Psoas muscle (tissue), 8 donors: ENCODE measurements around the gene CDH4. TPM values are rescaled to one million over a fixed set of nuclear protein-coding genes. Genes with fewer than 3 reads are reported as not detected.

ENCODE experiments used
- ATAC-seq, 4 donors: fragments of 200-7000 bp; cut with Tn5 transposase; one replicate each; pipeline ENCODE4 v1.9.1; 2020; ENCODE audit warnings: moderate library complexity in 3 of 4, mild to moderate bottlenecking in 2 of 4
- DNase-seq, 2 donors: peaks; one replicate each; pipeline ENCODE4 v3.0.0-alpha.2; 2020
- H3K27ac ChIP-seq: fragments of 200-600 bp; one replicate; pipeline ENCODE4 v1.8.0; 2022
- H3K27me3 ChIP-seq, 3 donors: fragments of 200-600 bp in 1 of 3; one replicate each; pipeline versions ENCODE4 v1.6.1 to v1.8.0; 2013 to 2022; ENCODE audit warnings: low read length in 2 of 3, mild to moderate bottlenecking in 2 of 3, moderate library complexity in 1 of 3; ENCODE audit not compliant: insufficient read depth in 3 of 3
- H3K36me3 ChIP-seq, 2 donors: fragments of 200-600 bp in 1 of 2; one replicate each; pipeline versions ENCODE4 v1.6.1 to v1.8.0; 2013 to 2022; ENCODE audit warnings: low read depth in 1 of 2, mild to moderate bottlenecking in 1 of 2, moderate library complexity in 1 of 2; ENCODE audit not compliant: insufficient read depth in 1 of 2
- H3K4me1 ChIP-seq: fragments of 200-600 bp; one replicate; pipeline ENCODE4 v1.8.0; 2022
- H3K4me3 ChIP-seq: fragments of 200-600 bp; one replicate; pipeline ENCODE4 v1.8.0; 2022; ENCODE audit warnings: mild to moderate bottlenecking
- H3K9me3 ChIP-seq: fragments of 200-600 bp; one replicate; pipeline ENCODE4 v1.8.0; 2022
- WGBS, 3 donors: extraction: QIAGEN DNeasy Blood & Tissue Kit; methylation state at CpG; one replicate each; pipeline versions ENCODE4 v1.1.6 to v1.1.7; 2013; 5-methylcytosine and 5-hydroxymethylcytosine counted together
- intact Hi-C, 2 donors: fragments of 100-400 bp; cut with DNase I; formaldehyde crosslinking; loops; one replicate each; pipeline versions ENCODE4 v1.11.0 to v1.14.2; 2022
- polyA plus RNA-seq, 3 donors: library from polyadenylated mRNA; stranded (reverse); fragments of 200-250 nt; gene quantifications; one replicate each; pipeline ENCODE4 v1.2.3, GENCODE V29; 2013
- total RNA-seq, 4 donors: library from RNA; stranded (reverse); fragmentation: NEBNext Ultra II Directional in 2 of 4; extraction: Animal tissue kit (Norgen Biotek cat#: 25700) in 2 of 4; gene quantifications; one replicate each; pipeline versions ENCODE4 v1.2.1 to v1.2.4, GENCODE V29; 2021 to 2023
- TF ChIP-seq, protein P1 (sequence below): fragments of 200-600 bp; IDR thresholded peaks from one replicate; pipeline ENCODE4 v1.8.0; 2022; ENCODE audit warnings: antibody characterized with exemption
- donor health status: healthy with polysubstance abuse.
- donor health status: DM: no; HTN: no; CAD: no; lungs with moderate emphysema.
- donor health status: Bipolar disorder and iron deficiency.
- donor health status: healthy.
- donor health status: DM: yes; HTN: yes; CAD: no.
- donor health status: DM: no; HTN: no; CAD: no.
- donor health status: DM: no; HTN: no; CAD: no.
- donor health status: DM: yes; HTN: yes; CAD: no.

Gene CDH4
- total and polyA plus RNA-seq, 7 donors: 0.26 to 1.0 (median 0.34) TPM

GRCh38 chr20:61666471-61666832 is 414.4 kb downstream of the CDH4 start:
- TF ChIP-seq, protein P1, sequence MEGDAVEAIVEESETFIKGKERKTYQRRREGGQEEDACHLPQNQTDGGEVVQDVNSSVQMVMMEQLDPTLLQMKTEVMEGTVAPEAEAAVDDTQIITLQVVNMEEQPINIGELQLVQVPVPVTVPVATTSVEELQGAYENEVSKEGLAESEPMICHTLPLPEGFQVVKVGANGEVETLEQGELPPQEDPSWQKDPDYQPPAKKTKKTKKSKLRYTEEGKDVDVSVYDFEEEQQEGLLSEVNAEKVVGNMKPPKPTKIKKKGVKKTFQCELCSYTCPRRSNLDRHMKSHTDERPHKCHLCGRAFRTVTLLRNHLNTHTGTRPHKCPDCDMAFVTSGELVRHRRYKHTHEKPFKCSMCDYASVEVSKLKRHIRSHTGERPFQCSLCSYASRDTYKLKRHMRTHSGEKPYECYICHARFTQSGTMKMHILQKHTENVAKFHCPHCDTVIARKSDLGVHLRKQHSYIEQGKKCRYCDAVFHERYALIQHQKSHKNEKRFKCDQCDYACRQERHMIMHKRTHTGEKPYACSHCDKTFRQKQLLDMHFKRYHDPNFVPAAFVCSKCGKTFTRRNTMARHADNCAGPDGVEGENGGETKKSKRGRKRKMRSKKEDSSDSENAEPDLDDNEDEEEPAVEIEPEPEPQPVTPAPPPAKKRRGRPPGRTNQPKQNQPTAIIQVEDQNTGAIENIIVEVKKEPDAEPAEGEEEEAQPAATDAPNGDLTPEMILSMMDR: no peak
- WGBS, 3 donors: 81 to 88% (median 86%) methylated on average over 9 of the region's 9 CpGs
- H3K36me3 ChIP-seq: no peaks in the 10 kb centered on the region
- H3K4me1 ChIP-seq: no peaks in the 10 kb centered on the region
- no peak for ATAC-seq
- no peak overlapping the region for H3K27ac ChIP-seq
- no peak overlapping the region for H3K4me3 ChIP-seq
- intact Hi-C loops: no loop called here
- no peak for DNase-seq
- peaks cover 0 to 3% (median 0%) of the 10 kb centered on the region in 3 donors for H3K27me3 ChIP-seq
- no peaks in the 10 kb centered on the region for H3K9me3 ChIP-seq

- peaks cover 0 to 3% (median 0%) of the 10 kb centered on the region in 3 donors for H3K27me3 ChIP-seq
- 88 to 92% (median 91%) methylated on average over 20 of the region's 20 CpGs for WGBS, 3 donors
- intact Hi-C loops: no loop called here
- TF ChIP-seq, protein P1: no peak
- no peaks in the 10 kb centered on the region for H3K9me3 ChIP-seq
- H3K27ac ChIP-seq: no peak overlapping the region
- H3K4me1 ChIP-seq: no peaks in the 10 kb centered on the region
- no peaks in the 10 kb centered on the region for H3K36me3 ChIP-seq
- ATAC-seq (no peak), DNase-seq (no peak)
- H3K4me3 ChIP-seq: no peak overlapping the region
These were observed 415.2 kb downstream of the CDH4 start for GRCh38 chr20:61667056-61667792.

DNA sequence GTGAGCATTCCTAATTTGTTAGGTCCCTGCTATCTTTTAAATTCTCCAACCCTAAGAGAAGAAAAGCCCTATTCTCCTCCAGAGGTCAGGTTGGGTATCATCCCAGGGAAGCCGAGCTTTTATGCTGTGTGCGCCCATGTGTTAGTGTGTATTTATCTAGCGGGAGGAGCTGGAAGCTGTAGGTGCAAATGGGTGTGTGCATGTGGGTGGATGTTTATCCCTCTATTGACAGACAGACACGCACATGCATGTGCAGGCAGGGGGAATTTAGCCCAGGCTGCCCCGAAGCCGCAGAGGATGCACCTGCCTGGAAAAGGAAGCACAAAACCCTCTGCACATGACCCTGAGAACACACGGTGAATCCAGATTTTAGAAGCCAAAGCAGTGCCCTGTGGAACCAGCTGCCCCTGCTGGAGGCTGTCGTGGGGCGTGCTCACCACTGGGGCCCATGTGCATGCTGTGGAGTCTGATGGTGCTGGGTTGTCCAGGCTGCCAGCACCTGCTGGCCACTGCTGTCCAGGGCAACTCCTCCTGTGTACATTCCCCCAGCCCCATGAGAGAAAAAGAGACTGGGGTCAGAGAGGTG is 416.1 kb downstream of the CDH4 start:
- DNase-seq (no peak), ATAC-seq (no peak)
- TF ChIP-seq, protein P1: no peak
- Histone ChIP-seq H3K36me3 (no peaks in the 10 kb centered on the region), H3K4me3 (no peak overlapping the region), H3K27ac (no peak overlapping the region), H3K4me1 (no peaks in the 10 kb centered on the region), H3K9me3 (no peaks in the 10 kb centered on the region), H3K27me3 (peaks cover 0 to 3% (median 0%) of the 10 kb centered on the region in 3 donors)
- intact Hi-C loops: no loop called here
- WGBS, 3 donors: 70 to 78% (median 72%) methylated on average over 9 of the region's 9 CpGs

- Histone ChIP-seq H3K27ac (no peak overlapping the region), H3K4me1 (no peaks in the 10 kb centered on the region), H3K36me3 (no peaks in the 10 kb centered on the region), H3K9me3 (no peaks in the 10 kb centered on the region), H3K4me3 (no peak overlapping the region), H3K27me3 (peaks cover 0 to 2% (median 0%) of the 10 kb centered on the region in 3 donors)
- TF ChIP-seq, protein P1: no peak
- DNase-seq: no peak
- intact Hi-C loops: no loop called here
- no peak for ATAC-seq
- WGBS, 3 donors: 93 to 94% (median 94%) methylated on average over 20 of the region's 20 CpGs
These were observed 416.9 kb downstream of the CDH4 start for GRCh38 chr20:61668771-61669503.
